ENCODE results near the gene GPR87.

GPR87 gene

DNA sequence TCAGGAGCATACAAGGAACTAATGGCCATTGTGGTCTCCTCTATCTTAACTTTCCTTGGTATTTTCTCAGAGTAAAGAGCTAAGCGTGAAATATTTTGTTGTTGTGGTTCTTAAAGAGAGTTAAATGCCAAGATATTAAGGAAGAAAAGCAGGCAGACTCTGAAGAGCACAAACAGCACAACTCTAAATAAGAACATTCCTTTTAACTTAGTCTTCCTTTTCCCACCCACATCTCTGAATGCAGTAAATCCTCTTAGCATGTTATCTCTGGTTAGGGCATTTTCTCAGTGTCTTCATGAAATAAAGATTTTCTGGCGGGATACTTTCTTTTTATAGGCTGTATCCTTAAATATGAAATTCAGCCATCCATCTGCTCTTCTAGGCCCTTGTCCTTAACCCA lies 1.5 kb downstream of the GPR87 start:
- DNase-seq, result peak; percentile 67

DNA sequence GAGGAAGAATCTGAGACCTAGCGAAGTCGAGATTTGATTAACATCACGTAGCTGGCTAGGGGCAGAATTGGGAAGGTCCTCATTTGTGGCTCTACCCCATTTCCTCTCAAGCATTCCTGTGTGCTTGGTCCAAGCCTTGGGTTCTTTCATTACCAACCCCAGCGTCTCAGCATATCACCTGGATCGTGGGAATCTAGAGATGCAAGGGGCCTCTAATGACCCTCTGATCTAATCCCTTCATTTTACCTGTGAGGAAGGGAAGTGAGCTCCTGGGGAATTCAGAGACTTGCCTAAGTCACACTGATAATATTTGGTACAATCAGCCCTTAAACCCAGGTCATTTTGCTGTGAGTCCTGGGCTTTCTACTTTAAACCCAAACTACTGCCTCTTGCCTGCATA lies 2.0 kb downstream of the GPR87 start:
- DNase-seq, result no peak

GRCh38 chr3:151314137-151314536 lies 2.5 kb downstream of the GPR87 start:
- no peak for DNase-seq

GRCh38 chr3:151312972-151313371 lies 3.6 kb downstream of the GPR87 start:
- DNase-seq, result no peak

DNA sequence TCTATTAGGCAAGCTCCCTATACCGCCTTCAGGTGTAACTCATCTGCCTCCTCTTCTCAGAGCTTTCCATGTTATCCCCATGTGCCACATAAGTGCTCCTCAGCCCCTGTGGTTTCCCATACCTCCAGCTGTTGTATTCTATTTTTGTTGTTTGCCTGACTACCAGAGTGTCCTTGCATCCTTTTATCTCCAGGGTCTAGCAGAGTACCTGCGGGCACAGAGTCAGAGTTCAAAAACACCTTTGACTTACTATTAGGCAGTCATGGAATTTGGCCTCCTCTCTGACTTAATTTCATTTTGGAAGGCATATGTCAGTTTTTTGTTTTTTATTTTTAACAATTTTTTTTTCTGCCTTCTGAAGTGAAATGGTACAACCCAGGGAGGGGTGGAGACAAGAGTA lies 7.1 kb downstream of the GPR87 start:
- no peak for DNase-seq

DNA sequence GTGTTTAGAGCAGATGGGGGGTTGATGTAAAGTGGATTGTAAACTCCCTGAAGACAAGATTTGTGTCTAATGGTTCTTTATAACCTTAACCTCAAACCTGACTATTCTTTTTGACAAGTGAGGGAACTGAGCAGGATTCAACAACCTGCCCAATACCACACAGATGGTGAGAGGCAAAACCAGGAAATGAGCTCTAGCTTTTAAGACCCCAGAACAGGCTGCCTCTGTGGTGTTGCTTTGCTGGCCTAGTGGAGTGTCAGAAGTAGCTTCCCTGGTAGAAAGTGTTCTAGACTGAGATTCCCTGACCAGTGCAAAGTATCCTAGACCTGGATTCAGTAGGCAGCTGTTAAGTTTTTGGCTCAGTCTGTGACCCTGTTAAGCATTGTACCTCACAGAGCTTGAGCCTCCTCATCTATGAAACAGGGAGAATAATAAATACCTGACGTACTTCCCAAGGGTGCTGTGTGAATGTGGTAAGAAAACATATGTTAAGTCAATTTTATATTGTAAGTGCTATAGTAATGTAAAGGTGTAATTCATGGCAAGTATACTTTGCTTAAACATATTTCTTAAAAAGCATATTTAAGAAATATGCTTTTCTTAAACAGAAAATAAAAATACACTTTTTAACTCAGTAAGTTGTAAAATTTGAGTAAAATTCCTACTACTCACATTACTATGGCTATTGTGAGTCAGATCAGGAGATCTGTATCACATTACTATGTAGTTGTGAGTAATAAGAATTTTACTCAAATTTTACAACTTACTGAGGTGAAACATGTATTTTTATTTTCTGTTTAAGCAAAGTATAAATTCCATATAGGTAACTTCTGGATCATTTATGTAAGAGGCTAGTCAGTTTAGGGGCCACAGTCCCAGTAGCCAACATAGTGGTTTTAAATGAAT lies 8.8 kb downstream of the GPR87 start:
- DNase-seq, result peak; percentile 34

DNA sequence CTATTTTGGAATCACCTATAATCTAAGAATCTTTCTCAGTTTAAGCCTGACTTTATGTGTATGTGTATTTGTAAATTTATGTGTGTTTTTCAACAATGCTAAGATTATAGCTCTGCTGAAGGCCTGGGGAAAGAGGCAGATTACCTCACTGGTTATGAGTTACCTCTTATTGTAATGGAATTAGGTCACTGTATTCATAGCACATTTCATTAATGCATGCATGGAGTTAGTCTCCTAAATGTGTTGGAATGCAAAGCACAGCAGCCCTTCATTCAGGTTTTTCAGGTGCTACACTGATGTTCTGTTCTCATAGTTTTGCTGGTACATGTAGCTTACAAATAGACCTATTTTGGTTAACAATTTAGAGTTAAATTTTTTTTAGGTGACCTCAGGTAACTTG lies 9.5 kb downstream of the GPR87 start:
- DNase-seq, result no peak

DNA sequence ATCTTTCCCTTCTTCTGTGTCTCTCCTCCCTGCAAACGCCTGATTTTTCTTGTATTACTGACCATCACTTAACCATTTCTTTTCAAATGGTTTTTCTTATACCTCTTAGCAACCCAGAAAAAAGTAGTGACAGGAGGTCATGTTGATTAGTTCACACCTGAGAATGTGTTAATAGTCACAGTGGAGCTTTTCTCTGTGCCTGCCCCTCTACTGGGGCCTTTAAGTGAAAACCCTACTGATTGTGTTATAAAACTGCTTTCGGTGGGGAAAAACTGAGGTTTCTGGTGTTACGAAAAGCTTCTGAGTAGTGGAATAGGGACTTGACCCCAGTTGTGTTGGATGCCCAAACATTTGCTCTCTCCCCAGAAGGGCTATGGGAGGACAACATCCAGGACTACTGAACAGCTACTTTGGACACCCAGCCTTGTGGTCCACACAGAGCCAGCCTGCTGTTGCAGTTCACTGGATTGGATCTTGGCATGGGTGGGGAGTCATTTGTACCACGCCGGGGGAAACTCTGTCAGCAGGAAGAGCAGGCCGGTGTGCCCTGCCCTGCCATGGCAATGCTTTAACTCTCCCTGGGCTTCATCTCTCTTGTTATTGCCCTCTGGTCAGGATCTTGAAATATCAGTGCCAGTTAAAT lies 10.3 kb downstream of the GPR87 start:
- DNase-seq, result no peak

DNA sequence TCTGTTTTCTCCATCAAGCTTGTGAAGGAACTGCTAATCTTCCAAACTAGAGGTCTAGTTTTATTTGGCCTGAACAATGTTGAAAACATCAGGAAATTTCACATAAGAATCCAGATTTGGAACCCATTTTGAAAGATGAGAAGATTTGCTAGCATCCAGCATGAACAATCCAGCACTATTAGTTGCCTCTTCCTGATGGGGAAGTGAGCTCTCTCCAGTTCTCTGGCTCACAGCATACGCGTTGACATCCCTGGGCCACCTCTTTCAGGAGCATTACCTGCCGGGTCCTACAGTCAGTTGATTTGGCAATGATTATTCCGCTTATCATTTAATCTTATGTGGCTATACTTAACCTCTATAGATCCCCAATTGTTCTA lies 10.9 kb downstream of the GPR87 start:
- DNase-seq, result no peak

GRCh38 chr3:151305060-151305774 lies 11.4 kb downstream of the GPR87 start:
- DNase-seq, result peak; percentile 99

- DNase-seq, result no peak
Observed at GRCh38 chr3:151303751-151304150, 12.9 kb downstream of the GPR87 start.

DNA sequence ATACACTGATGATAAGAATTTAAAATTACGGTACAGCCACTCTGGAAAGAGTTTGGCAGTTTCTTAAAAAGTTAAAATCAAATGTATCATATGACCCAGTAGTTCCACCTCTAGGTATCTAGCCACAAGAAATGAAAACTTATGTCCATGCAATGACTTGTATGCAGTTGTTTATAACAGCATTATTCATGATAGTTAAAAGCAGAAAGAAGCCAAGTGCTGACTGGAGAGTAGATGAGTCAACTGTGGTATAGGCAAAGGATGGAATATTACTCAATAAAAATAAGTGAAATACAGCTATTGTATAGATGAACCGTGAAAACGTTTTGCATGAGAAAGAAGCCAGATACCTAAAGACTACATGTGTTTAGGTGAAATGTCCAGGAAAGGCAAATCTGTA lies 14.8 kb downstream of the GPR87 start:
- DNase-seq, result peak; percentile 85

- DNase-seq, result no peak
Observed at GRCh38 chr3:151300539-151300938, 16.1 kb downstream of the GPR87 start.

- no peak for DNase-seq
Observed at GRCh38 chr3:151299006-151299405, 17.6 kb downstream of the GPR87 start.

- DNase-seq, result peak; percentile 36
Observed at GRCh38 chr3:151297429-151297828, 19.2 kb downstream of the GPR87 start.

DNA sequence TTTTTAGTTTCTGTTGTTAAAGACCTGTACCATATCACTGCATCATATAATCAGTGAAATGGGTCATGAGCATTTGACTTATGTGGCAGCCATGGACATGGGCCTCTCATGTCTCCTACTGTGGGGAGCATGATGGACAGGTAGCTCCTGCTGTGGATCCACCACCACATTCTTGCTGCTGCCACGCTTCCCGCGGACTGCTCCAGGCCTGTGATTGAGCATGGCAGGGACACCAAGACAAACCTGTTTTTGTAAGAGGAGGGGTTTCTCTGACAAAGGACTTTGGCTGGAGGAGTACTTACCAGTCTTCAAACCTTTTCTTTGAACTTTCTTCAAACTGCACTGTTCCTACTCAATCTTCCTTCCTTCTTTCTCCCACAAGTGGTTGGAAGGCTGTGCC lies 20.4 kb downstream of the GPR87 start:
- no peak for DNase-seq

DNA sequence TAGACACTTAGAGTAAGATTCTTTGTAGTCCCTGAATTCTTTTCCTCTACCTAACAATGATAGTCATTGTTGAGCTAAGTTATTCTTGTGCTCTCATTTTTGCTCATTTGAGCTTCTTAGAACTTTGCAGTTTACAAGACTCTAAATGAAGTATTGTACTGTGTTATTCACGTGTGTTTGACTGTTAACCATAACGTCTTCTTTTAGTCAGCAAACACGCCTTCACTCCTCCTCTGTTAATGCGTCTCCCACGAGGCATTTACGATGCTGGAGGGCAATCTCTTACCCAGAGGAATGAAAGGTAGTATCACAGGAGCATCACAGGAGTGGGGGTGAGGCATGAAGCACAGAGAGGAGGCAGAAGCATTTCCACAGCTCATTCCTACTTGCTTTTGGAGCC lies 23.5 kb downstream of the GPR87 start:
- no peak for DNase-seq

- DNase-seq, result peak; percentile 54
Observed at GRCh38 chr3:151290673-151291072, 25.9 kb downstream of the GPR87 start.

DNA sequence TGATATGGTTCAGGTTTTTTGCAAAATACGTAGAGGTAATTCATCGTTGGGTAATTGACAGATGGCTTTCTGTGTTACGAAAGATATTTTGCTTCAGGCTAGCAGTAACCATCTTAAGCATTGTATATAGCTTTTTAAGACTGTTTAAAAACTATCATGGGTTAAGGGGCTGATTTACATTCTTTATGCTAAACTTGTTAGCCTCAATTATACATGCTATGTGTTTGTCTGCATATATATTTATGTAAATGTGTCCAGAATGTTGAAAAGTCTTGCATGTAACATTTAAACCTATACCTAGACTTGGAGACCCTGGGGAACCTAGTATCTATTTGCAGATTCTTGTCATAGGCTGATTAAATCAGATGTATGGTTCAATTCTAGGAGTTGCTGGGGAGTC lies 27.2 kb downstream of the GPR87 start:
- DNase-seq, result no peak

DNA sequence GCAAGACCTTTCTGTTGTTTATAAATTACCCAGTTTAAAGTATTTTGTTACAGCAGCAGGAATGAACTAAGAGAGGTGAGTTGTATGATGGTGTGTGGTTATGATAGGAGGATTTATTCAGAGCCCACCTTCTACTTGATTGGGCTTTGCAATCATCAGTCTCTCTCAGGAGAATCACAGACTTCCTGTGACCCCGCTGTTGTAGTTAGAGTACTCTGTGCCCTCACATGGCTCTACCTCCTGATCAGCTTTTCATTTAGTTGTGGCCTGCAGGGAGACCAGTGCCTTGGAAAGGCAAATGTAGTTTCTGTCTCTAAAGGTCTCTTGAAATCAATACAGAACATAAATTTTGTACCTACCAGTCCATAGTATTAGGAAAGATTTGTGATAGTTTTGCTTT lies 30.7 kb downstream of the GPR87 start:
- no peak for DNase-seq

DNA sequence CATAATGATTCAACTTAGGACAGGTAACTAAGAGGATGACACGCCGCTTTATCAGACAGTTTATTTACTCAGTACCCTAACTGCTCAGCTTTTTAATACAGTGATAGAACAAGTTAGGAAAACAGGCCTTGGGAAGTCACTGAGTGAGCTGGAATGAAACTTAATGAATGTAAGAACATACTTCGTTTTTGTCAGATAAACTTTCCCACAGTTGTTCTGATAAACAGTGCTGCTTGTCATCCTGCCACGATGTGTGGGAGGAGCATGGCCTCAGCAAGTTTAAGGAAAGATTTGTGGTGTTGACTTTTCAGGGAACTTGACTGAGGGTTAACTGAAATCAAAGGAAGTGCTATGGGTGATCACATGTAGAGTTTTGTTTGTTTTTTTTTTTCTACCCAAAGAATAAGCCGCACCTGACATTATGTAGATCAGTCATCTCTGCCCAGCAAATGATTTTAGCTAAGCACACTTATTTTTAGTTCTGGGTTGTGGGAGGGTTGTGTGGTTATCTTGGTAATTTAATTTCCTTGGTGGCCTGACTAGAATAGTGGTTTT lies 32.6 kb downstream of the GPR87 start:
- DNase-seq, result peak; percentile 45

GRCh38 chr3:151283387-151283786 lies 33.2 kb downstream of the GPR87 start:
- DNase-seq, result no peak

DNA sequence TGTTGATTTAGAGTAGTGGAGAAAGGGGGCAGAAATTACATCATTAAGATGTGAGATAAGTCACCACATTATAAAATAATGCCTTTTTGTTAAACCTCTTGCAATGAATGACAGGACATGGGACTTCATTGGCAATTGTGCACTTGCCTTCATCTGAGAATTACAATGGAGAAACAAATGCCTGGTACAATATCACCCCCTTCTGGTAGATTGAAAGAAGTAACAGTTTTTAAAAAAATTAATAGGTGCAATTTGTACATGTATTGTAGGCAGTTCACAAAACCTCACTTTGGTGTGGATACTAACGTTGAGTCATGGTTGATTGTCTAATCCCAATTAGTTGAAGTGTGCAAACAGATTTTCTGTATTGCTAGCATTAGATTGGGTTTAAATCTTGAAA lies 33.7 kb downstream of the GPR87 start:
- DNase-seq, result peak; percentile 75

All from fibroblast of skin of right biceps (primary cell).